Ramos (cell line): ENCODE data around the gene KCNH1.
"Not testable (repeated sequence)": the region's sequence is repeated elsewhere in the genome, so short reads cannot be mapped to it uniquely, and the experiment has no call there.

Source experiments
- in situ Hi-C: fragments of 300-500 bp; cut with MboI; formaldehyde crosslinking; loops from one replicate; pipeline ENCODE4 v1.14.3; 2022; ENCODE audit warnings: low sequenced_read_pairs; ENCODE audit not compliant: unreplicated experiment

Gene KCNH1

GRCh38 chr1:211101481-211101880, 32.5 kb downstream of the KCNH1 start:
- in situ Hi-C loops, result no loop called here

DNA sequence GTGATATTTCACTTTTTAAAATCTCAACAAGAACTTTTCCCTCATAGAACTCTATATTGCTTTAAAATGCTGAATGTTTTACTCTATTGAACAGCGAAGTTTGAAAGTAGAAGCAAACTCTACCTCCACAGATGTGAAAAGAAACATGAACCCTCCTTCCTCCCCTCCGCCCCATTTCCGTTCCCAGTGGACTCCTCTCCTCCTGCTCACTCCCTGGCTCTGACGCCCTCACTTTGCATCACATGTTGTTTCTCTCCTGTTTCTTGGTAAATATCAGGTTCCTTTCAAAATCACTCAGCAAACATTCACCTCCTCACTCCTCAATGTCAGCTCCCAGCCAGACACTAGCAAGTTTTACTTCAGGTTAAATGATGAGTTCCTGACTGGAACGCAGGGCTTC, 34.6 kb downstream of the KCNH1 start:
- in situ Hi-C loops, result no loop called here

GRCh38 chr1:211095381-211095780, 38.6 kb downstream of the KCNH1 start:
- in situ Hi-C loops, result no loop called here

- in situ Hi-C loops, result no loop called here
Measured at GRCh38 chr1:211092955-211093354, 41.0 kb downstream of the KCNH1 start.

GRCh38 chr1:211091867-211092266, 42.1 kb downstream of the KCNH1 start:
- in situ Hi-C loops, result no loop called here

GRCh38 chr1:211089536-211089935, 44.4 kb downstream of the KCNH1 start:
- in situ Hi-C loops, result no loop called here

- in situ Hi-C loops, result no loop called here
Measured at GRCh38 chr1:211088156-211088555, 45.8 kb downstream of the KCNH1 start.

DNA sequence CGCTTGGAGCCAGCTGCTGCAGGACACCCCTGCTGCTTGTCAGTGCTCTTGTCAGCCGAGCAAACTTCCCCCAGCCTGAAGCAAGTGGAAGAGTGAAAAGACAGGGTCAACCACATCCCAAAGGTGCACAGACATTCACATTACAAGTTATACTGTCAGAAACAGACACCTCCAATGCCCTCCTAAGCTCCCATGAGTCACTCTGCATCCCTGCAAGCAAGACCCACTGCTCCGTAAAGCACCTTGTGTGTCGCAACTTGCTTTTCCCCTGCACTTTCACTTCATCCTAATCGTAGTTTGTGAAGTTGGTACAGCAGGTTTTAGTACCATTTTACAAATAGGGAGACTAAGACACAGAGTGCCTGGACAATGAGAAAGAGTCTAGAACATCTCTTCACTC, 51.1 kb downstream of the KCNH1 start:
- in situ Hi-C loops, result no loop called here

GRCh38 chr1:211081447-211081846, 52.5 kb downstream of the KCNH1 start:
- in situ Hi-C loops, result not testable (repeated sequence)

DNA sequence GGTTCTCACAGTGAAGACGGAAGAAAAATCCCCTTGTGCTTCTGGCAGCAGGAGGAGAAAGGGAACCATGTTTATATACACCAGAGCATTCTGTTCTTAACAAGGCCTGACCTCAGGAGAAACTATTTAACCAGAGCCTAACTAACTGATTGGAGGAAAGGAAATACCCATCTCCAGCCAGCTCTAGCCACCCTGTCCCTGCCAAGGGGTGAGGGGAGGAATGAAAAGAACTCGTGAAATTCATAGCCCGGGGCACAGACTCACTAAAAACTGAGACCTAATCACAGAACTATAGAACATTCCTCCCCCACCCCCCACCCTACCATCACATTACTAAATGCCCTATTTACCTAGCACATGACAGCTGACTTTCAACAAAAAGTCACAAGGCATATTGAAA, 65.0 kb downstream of the KCNH1 start:
- in situ Hi-C loops, result no loop called here

GRCh38 chr1:211066781-211067384, 67.1 kb downstream of the KCNH1 start:
- in situ Hi-C loops, result no loop called here

GRCh38 chr1:211041838-211042237, 92.1 kb downstream of the KCNH1 start:
- in situ Hi-C loops, result not testable (repeated sequence)

- in situ Hi-C loops, result no loop called here
Measured at GRCh38 chr1:211037095-211037494, 96.9 kb downstream of the KCNH1 start.

DNA sequence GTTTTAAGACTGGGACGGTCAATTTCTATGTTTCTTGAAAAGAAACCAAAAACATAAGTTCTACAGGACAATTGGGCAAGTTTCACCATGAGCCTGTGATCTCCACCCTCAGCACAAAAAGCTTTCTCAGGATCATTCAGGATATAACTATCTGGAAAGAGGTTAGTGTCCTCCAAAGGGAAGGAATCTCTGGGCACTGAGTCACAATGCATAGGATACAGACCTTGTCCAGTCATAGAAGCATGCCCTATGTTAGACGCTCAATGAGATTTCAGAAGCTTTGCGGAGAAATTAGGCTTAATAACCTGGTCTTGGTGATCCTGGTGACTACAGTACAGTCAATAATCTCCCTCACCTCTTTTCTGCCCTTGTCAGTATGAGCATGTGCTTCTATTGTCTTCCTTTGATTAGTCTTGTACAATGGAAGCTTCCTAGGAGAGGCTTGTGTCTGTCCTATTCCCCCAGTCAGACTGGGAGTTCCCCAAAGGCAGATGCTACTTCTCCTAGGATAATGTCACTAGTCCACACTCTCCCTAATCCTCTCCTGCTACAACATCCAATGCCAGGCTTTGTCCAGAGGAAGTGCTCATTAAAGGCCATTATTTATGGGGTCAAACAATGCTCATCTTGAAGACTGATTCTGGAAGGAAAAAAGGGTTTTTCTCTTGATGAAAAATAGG, 97.4 kb downstream of the KCNH1 start:
- in situ Hi-C loops, result no loop called here

DNA sequence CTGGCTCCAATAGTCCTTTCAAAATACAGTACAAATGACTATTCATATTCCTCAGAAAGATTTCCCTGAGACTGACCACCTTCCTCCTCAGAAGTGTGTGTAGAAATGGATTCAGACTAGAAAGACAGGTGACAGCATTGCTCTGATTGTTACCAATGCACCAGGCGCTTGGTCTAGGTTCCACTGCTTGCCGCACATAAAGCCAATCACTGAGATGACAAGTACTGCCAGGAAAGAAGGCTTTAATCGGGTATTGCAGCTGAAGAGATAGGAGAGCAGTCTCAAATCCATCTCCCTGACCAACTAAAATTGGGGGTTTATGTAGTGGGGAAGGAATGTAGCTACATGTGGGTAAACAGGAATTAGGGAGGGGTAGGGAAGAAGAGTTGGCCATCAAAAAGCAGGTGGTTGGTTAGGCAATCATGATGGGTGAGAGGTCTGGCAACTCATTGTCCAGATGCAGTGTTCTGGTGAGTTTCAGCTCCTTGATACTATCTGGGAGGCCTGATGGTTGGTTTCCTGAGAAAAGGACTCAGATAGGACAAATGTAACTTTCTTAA, 98.0 kb downstream of the KCNH1 start:
- in situ Hi-C loops, result no loop called here

DNA sequence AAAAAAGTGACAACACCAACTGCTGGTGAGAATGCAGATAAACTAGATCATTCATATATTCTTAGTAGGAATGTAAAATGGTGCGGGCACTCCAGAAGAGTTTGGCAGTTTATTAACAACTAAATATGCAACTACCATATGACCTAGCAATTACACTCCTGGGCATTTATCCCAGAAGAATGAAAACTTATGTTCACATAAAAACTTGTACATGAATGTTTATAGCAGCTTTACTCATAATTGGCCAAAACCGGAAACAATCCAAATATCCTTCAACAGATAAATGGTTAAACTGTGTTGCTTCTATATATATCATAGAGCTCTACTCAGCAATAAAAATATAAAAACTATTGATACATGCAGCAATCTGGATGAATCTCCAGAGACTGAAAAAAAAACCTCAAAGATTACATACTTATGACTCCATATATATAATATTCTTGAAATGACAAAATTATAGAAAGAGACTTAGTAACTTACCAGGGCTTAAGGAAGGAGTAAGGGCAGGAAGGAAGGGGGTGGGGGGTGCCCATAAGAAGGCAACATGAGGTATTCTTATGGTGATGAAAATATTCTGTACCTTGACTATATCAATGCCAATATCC, 99.9 kb downstream of the KCNH1 start:
- in situ Hi-C loops, result no loop called here

DNA sequence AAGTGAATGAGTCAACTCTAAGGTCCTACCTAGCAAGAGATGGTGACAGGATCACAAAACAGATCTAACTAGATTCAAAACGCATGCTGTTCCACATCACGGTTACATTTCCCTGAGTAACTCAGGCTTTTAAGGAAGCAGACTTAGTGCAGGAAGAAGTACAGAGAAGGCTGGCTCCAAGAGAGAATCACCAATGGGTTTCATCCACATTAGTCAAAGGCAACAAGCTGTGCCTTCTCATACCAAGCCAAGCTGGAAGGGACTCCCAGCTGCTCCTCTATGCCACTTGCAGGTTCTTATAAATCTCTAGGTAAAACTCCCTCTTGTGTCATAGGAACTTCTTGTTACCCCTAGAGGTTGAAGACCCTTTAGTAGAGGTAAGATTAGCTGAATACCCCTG, 109.0 kb downstream of the KCNH1 start:
- in situ Hi-C loops, result no loop called here

DNA sequence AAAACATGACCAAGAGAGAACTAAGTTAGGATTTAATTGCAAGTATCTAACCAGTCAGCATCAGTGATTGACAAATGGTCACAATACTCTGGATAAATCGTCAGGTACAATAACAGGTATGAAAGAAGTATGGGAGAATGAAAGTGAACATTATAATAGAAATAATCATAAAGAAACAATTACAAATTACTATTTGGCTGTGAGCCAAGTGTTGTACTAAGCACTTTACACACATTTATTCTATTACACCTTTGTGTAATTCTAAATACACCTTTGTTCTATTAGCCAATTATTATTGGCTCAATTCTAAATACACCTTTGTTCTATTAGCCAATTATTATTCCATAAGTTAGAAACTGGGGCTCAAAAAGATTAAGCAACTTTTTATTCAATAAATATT, 114.7 kb downstream of the KCNH1 start:
- in situ Hi-C loops, result no loop called here

DNA sequence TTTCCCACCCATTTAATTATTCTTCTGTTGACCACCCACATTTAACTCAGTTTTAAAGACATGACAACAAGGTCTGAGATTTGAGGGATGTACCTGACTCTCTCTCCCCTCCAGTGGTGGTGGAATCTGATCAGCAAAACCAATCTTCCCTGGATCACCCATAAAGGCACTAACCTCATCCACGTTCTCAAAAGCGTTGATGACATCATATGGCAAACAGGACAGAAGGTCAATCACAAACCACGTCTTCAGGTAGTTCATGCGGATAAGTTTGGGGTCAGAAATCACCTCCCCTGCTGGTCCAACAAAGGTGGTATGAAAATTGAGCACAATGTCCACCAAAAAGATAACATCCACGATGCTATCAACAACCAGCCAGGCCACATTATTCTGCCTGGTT, 115.3 kb downstream of the KCNH1 start:
- in situ Hi-C loops, result no loop called here

- in situ Hi-C loops, result no loop called here
Measured at GRCh38 chr1:211017075-211017718, 116.8 kb downstream of the KCNH1 start.

GRCh38 chr1:211014275-211014674, 119.7 kb downstream of the KCNH1 start:
- in situ Hi-C loops, result no loop called here
